Measurements from ENCODE around the gene TNNT2.

TNNT2 gene

GRCh38 chr1:201332021-201332420 lies 45.5 kb downstream of the TNNT2 start:
- Mint-ChIP-seq H3K27me3 (no peaks in the 10 kb centered on the region), H3K9me3 (no peaks in the 10 kb centered on the region), H3K36me3 (ENCODE audit: low read depth) (no peaks in the 10 kb centered on the region), H3K4me1 (no peaks in the 10 kb centered on the region), H3K4me3 (no peak overlapping the region), H3K27ac (no peak overlapping the region)
- DNase-seq (no peak), ATAC-seq (no peak)

- DNase-seq: no peak
- ATAC-seq: no peak
- Mint-ChIP-seq H3K9me3 (no peaks in the 10 kb centered on the region), H3K36me3 (ENCODE audit: low read depth) (no peaks in the 10 kb centered on the region), H3K27me3 (peaks cover 1% of the 10 kb centered on the region), H3K27ac (no peak overlapping the region), H3K4me3 (no peak overlapping the region), H3K4me1 (no peaks in the 10 kb centered on the region)
These were observed 46.3 kb downstream of the TNNT2 start for GRCh38 chr1:201331166-201331565.

GRCh38 chr1:201330541-201330940 lies 46.9 kb downstream of the TNNT2 start:
- Mint-ChIP-seq H3K4me1 (no peaks in the 10 kb centered on the region), H3K4me3 (no peak overlapping the region), H3K27ac (no peak overlapping the region), H3K36me3 (ENCODE audit: low read depth) (no peaks in the 10 kb centered on the region), H3K9me3 (no peaks in the 10 kb centered on the region), H3K27me3 (peaks cover 1% of the 10 kb centered on the region)
- ATAC-seq: no peak
- DNase-seq: no peak

GRCh38 chr1:201329801-201330200 lies 47.7 kb downstream of the TNNT2 start:
- peaks cover 1% of the 10 kb centered on the region for H3K27me3 Mint-ChIP-seq
- H3K9me3 Mint-ChIP-seq: no peaks in the 10 kb centered on the region
- ATAC-seq (no peak), DNase-seq (no peak)
- H3K36me3 Mint-ChIP-seq (ENCODE audit: low read depth): no peaks in the 10 kb centered on the region
- no peak overlapping the region for H3K27ac Mint-ChIP-seq
- no peak overlapping the region for H3K4me3 Mint-ChIP-seq
- H3K4me1 Mint-ChIP-seq: no peaks in the 10 kb centered on the region

- peaks cover 1% of the 10 kb centered on the region for H3K27me3 Mint-ChIP-seq
- no peak overlapping the region for H3K27ac Mint-ChIP-seq
- H3K9me3 Mint-ChIP-seq: no peaks in the 10 kb centered on the region
- ATAC-seq (no peak), DNase-seq (no peak)
- H3K36me3 Mint-ChIP-seq (ENCODE audit: low read depth): no peaks in the 10 kb centered on the region
- no peaks in the 10 kb centered on the region for H3K4me1 Mint-ChIP-seq
- no peak overlapping the region for H3K4me3 Mint-ChIP-seq
These were observed 48.2 kb downstream of the TNNT2 start for GRCh38 chr1:201329286-201329685.

GRCh38 chr1:201328576-201328975 lies 48.9 kb downstream of the TNNT2 start:
- no peaks in the 10 kb centered on the region for H3K4me1 Mint-ChIP-seq
- DNase-seq (no peak), ATAC-seq (no peak)
- no peaks in the 10 kb centered on the region for H3K36me3 Mint-ChIP-seq (ENCODE audit: low read depth)
- peaks cover 1% of the 10 kb centered on the region for H3K27me3 Mint-ChIP-seq
- H3K27ac Mint-ChIP-seq: no peak overlapping the region
- H3K9me3 Mint-ChIP-seq: no peaks in the 10 kb centered on the region
- H3K4me3 Mint-ChIP-seq: no peak overlapping the region

- Mint-ChIP-seq H3K27me3 (peaks cover 1% of the 10 kb centered on the region), H3K36me3 (ENCODE audit: low read depth) (no peaks in the 10 kb centered on the region), H3K9me3 (no peaks in the 10 kb centered on the region), H3K27ac (no peak overlapping the region), H3K4me1 (no peaks in the 10 kb centered on the region), H3K4me3 (no peak overlapping the region)
- no peak for ATAC-seq
- DNase-seq: no peak
These were observed 49.7 kb downstream of the TNNT2 start for GRCh38 chr1:201327687-201328240.

- ATAC-seq: no peak
- Mint-ChIP-seq H3K4me3 (no peak overlapping the region), H3K9me3 (no peaks in the 10 kb centered on the region), H3K4me1 (no peaks in the 10 kb centered on the region), H3K36me3 (ENCODE audit: low read depth) (no peaks in the 10 kb centered on the region), H3K27ac (no peak overlapping the region), H3K27me3 (peaks cover 1% of the 10 kb centered on the region)
- no peak for DNase-seq
These were observed 50.8 kb downstream of the TNNT2 start for GRCh38 chr1:201326710-201327109.

- ATAC-seq (no peak), DNase-seq (no peak)
- H3K27ac Mint-ChIP-seq: no peak overlapping the region
- no peaks in the 10 kb centered on the region for H3K4me1 Mint-ChIP-seq
- H3K27me3 Mint-ChIP-seq: peaks cover 1% of the 10 kb centered on the region
- no peaks in the 10 kb centered on the region for H3K9me3 Mint-ChIP-seq
- no peak overlapping the region for H3K4me3 Mint-ChIP-seq
- no peaks in the 10 kb centered on the region for H3K36me3 Mint-ChIP-seq (ENCODE audit: low read depth)
These were observed 51.8 kb downstream of the TNNT2 start for GRCh38 chr1:201325678-201326060.

GRCh38 chr1:201324821-201325677 lies 52.4 kb downstream of the TNNT2 start:
- Mint-ChIP-seq H3K4me3 (no peak overlapping the region), H3K27me3 (peaks cover 1% of the 10 kb centered on the region), H3K27ac (no peak overlapping the region), H3K36me3 (ENCODE audit: low read depth) (no peaks in the 10 kb centered on the region), H3K4me1 (no peaks in the 10 kb centered on the region), H3K9me3 (no peaks in the 10 kb centered on the region)
- DNase-seq (no peak), ATAC-seq (no peak)

GRCh38 chr1:201324306-201324705 lies 53.2 kb downstream of the TNNT2 start:
- no peak overlapping the region for H3K27ac Mint-ChIP-seq
- no peak for DNase-seq
- ATAC-seq: no peak

GRCh38 chr1:201322653-201323510 lies 54.6 kb downstream of the TNNT2 start:
- no peak overlapping the region for H3K4me3 Mint-ChIP-seq
- H3K36me3 Mint-ChIP-seq (ENCODE audit: low read depth): no peaks in the 10 kb centered on the region
- ATAC-seq (no peak), DNase-seq (no peak)
- peaks cover 1% of the 10 kb centered on the region for H3K27me3 Mint-ChIP-seq
- no peaks in the 10 kb centered on the region for H3K4me1 Mint-ChIP-seq
- no peaks in the 10 kb centered on the region for H3K9me3 Mint-ChIP-seq
- no peak overlapping the region for H3K27ac Mint-ChIP-seq

More at GRCh38 chr1:201324306-201324705, 53.2 kb downstream of the TNNT2 start:
- Mint-ChIP-seq H3K4me3 (no peak overlapping the region), H3K4me1 (no peaks in the 10 kb centered on the region), H3K9me3 (no peaks in the 10 kb centered on the region), H3K36me3 (ENCODE audit: low read depth) (no peaks in the 10 kb centered on the region), H3K27me3 (peaks cover 1% of the 10 kb centered on the region)

- Mint-ChIP-seq H3K27ac (no peak overlapping the region), H3K27me3 (peaks cover 1% of the 10 kb centered on the region), H3K4me1 (no peaks in the 10 kb centered on the region), H3K9me3 (no peaks in the 10 kb centered on the region), H3K4me3 (no peak overlapping the region), H3K36me3 (ENCODE audit: low read depth) (no peaks in the 10 kb centered on the region)
- DNase-seq: no peak
- ATAC-seq: no peak
These were observed 55.6 kb downstream of the TNNT2 start for GRCh38 chr1:201321826-201322390.

- Mint-ChIP-seq H3K9me3 (no peaks in the 10 kb centered on the region), H3K27ac (no peak overlapping the region), H3K4me3 (no peak overlapping the region), H3K4me1 (no peaks in the 10 kb centered on the region), H3K36me3 (ENCODE audit: low read depth) (no peaks in the 10 kb centered on the region), H3K27me3 (peaks cover 3% of the 10 kb centered on the region)
- DNase-seq: no peak
- ATAC-seq: no peak
These were observed 57.2 kb downstream of the TNNT2 start for GRCh38 chr1:201320168-201320788.
